GM12892 (cell line): ENCODE measurements around the gene PSKH1.

ENCODE experiments used
- POLR2A ChIP-seq: IDR thresholded peaks from 2 replicates; pipeline ENCODE4 v1.6.1; 2011; ENCODE audit warnings: low read depth, low read length, control low read depth
- POLR2AphosphoS5 ChIP-seq: IDR thresholded peaks from 2 replicates; pipeline ENCODE4 v1.6.1; 2011; ENCODE audit warnings: low read depth, low read length, control low read depth

GRCh38 chr16:67879462-67879861 is 13.6 kb upstream of the PSKH1 start:
- no peak for TF ChIP-seq POLR2AphosphoS5
- no peak for TF ChIP-seq POLR2A
